OCI-LY7 (cell line): ENCODE measurements around the gene ZNF564. TPM values are rescaled to one million over a fixed set of nuclear protein-coding genes. Genes with fewer than 3 reads are reported as not detected.

Experiments
- BruUV-seq: library from RNA; stranded (reverse); fragments of 400-500 nt; replicated peaks from 2 replicates; lab custom pipeline; 2021; lab: Mats Ljungman, UMichigan
- CTCF ChIA-PET: fragments of 300-600 bp; sonication (Branson Sonifier 250); formaldehyde crosslinking; loops from one replicate; lab custom pipeline; 2022; ENCODE audit warnings: antibody characterized with exemption; ENCODE audit not compliant: unreplicated experiment; lab: Charles Lee
- POLR2A ChIA-PET: fragments of 300-600 bp; sonication (Branson Sonifier 250); formaldehyde crosslinking; loops from one replicate; lab custom pipeline; 2022; ENCODE audit warnings: antibody characterized with exemption; lab: Charles Lee
- DNase-seq: peaks from one replicate; pipeline ENCODE4 v3.0.0-alpha.2; 2015; ENCODE audit warnings: low spot score
- H2AFZ ChIP-seq: fragments of 200-600 bp; sonication (generic), shearing (Covaris generic); 2 replicates; pipeline ENCODE4 v1.6.1; 2014; ENCODE audit warnings: mild to moderate bottlenecking, antibody characterized with exemption, low read length, moderate library complexity
- H3K27ac ChIP-seq: fragments of 200-600 bp; sonication (generic); 2 replicates; pipeline ENCODE4 v1.5.1; 2014; ENCODE audit warnings: mixed run types, low read depth, mild to moderate bottlenecking, moderate library complexity, low read length, inconsistent platforms; ENCODE audit not compliant: poor library complexity, severe bottlenecking
- H3K36me3 ChIP-seq: fragments of 200-600 bp; sonication (generic); 2 replicates; pipeline ENCODE4 v1.6.1; 2014; ENCODE audit warnings: mild to moderate bottlenecking, antibody characterized with exemption, low read length, moderate library complexity, mixed read lengths; ENCODE audit not compliant: insufficient read depth
- H3K4me1 ChIP-seq: fragments of 200-600 bp; sonication (generic); 2 replicates; pipeline ENCODE4 v1.5.1; 2014; ENCODE audit warnings: mild to moderate bottlenecking, low read length; ENCODE audit not compliant: insufficient read depth, poor library complexity, severe bottlenecking
- H3K4me2 ChIP-seq: fragments of 200-600 bp; sonication (generic); 2 replicates; pipeline ENCODE4 v1.6.1; 2014; ENCODE audit warnings: mild to moderate bottlenecking, low read length
- H3K4me3 ChIP-seq: fragments of 200-600 bp; sonication (generic); 2 replicates; pipeline ENCODE4 v1.5.1; 2014; ENCODE audit warnings: mild to moderate bottlenecking, low read depth, low read length; ENCODE audit not compliant: poor library complexity, severe bottlenecking
- H3K79me2 ChIP-seq: fragments of 200-600 bp; sonication (generic); 2 replicates; pipeline ENCODE4 v1.6.1; 2016; ENCODE audit warnings: low read depth, mild to moderate bottlenecking, low read length, moderate library complexity, mixed read lengths; ENCODE audit not compliant: insufficient read depth
- H3K9me2 ChIP-seq: fragments of 200-600 bp; sonication (generic); 2 replicates; pipeline ENCODE4 v1.6.1; 2016; ENCODE audit warnings: mild to moderate bottlenecking, low read length, mixed read lengths; ENCODE audit not compliant: insufficient read depth
- H3K9me3 ChIP-seq: fragments of 200-600 bp; sonication (generic); 2 replicates; pipeline ENCODE4 v1.6.1; 2014; ENCODE audit warnings: mild to moderate bottlenecking, mixed run types, low read length, mixed read lengths
- H4K20me1 ChIP-seq: fragments of 200-600 bp; sonication (generic); 2 replicates; pipeline ENCODE4 v1.6.1; 2014; ENCODE audit warnings: mild to moderate bottlenecking, antibody characterized with exemption, low read length, moderate library complexity, mixed read lengths; ENCODE audit not compliant: insufficient read depth
- EZH2phosphoT487 ChIP-seq: fragments of 200-600 bp; sonication (generic); IDR thresholded peaks from 2 replicates; pipeline ENCODE4 v1.6.1; 2018; ENCODE audit warnings: low read depth, borderline replicate concordance, mild to moderate bottlenecking, mixed run types, antibody characterized with exemption, low read length, moderate library complexity, mixed read lengths
- intact Hi-C: fragments of 100-400 bp; cut with micrococcal nuclease; formaldehyde crosslinking; loops from one replicate; pipeline ENCODE4 v1.10.0; 2022; ENCODE audit not compliant: unreplicated experiment
- total RNA-seq, 2 experiments: library from RNA; depleted of rRNA in 1 of 2; stranded (reverse); fragments of >200 nt in 1 of 2; shearing (Covaris generic) in 1 of 2; gene quantifications; 2 replicates each; pipeline ENCODE4 v1.2.3, GENCODE V29; 2014 to 2022
- TF ChIP-seq, protein P1 (sequence below): fragments of 200-600 bp; sonication (generic); conservative IDR thresholded peaks from 2 replicates; pipeline ENCODE4 v1.5.1; 2014; ENCODE audit warnings: mild to moderate bottlenecking, antibody characterized with exemption, low read length, moderate library complexity, mixed read lengths

ZNF564 gene
- total RNA-seq, 2 experiments from 2014 or later = 8.0 to 13.1 TPM

DNA sequence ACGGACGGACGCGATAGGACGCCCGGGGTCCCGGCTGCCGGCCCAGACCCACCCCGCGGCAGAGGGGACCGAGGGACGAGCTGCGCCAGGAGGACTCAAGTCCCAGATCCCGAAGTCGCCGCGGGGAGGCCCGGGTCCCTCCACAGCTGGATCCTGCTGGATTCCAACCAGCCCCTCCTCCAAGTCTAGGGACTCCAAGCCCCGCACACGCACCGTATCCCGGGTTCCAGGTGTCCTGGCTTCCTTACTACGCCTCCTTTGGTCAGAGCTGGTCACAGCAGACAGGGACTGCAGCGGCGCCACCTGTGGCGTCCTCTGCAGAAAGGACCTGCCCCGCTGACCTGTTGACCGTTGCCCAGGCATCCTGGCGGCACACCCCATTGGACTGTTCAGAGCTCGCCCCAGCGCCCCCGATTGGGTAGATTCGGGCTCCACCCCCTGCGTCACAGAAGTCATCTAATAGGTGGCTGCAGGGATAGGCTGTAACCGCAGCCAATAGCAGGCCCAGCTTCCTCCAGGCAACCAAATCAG, 37.7 kb downstream of the ZNF564 start:
- Histone ChIP-seq H3K4me1 (no peaks in the 10 kb centered on the region), H3K36me3 (peaks cover 7% of the 10 kb centered on the region), H3K27ac (no peak overlapping the region), H4K20me1 (no peaks in the 10 kb centered on the region), H3K4me3 (no peak overlapping the region), H3K4me2 (no peak overlapping the region), H3K79me2 (no peaks in the 10 kb centered on the region), H3K9me3 (peaks cover 9% of the 10 kb centered on the region; the same call in 1 of the 2 replicates), H3K9me2 (no peaks in the 10 kb centered on the region), H2AFZ (no peak overlapping the region)
- DNase-seq = no peak
- CTCF ChIA-PET = no interaction called here
- intact Hi-C loops = no loop called here
- BruUV-seq = no TSS peak
- POLR2A ChIA-PET = no interaction called here
- TF ChIP-seq, protein P1, sequence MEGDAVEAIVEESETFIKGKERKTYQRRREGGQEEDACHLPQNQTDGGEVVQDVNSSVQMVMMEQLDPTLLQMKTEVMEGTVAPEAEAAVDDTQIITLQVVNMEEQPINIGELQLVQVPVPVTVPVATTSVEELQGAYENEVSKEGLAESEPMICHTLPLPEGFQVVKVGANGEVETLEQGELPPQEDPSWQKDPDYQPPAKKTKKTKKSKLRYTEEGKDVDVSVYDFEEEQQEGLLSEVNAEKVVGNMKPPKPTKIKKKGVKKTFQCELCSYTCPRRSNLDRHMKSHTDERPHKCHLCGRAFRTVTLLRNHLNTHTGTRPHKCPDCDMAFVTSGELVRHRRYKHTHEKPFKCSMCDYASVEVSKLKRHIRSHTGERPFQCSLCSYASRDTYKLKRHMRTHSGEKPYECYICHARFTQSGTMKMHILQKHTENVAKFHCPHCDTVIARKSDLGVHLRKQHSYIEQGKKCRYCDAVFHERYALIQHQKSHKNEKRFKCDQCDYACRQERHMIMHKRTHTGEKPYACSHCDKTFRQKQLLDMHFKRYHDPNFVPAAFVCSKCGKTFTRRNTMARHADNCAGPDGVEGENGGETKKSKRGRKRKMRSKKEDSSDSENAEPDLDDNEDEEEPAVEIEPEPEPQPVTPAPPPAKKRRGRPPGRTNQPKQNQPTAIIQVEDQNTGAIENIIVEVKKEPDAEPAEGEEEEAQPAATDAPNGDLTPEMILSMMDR = no peak

- ChIA-PET CTCF (no interaction called here), POLR2A (interaction anchor here (1.0 kb wide), 1 partner anchor 23 kb away, joined by 3 read pairs; no protein-coding TSS in a partner anchor)
- Histone ChIP-seq H3K36me3 (no peaks in the 10 kb centered on the region), H3K4me1 (peaks cover 13% of the 10 kb centered on the region), H3K79me2 (no peaks in the 10 kb centered on the region), H3K4me2 (no peak overlapping the region), H2AFZ (no peak overlapping the region), H3K27ac (no peak overlapping the region), H3K4me3 (no peak overlapping the region), H4K20me1 (no peaks in the 10 kb centered on the region), H3K9me2 (no peaks in the 10 kb centered on the region), H3K9me3 (no peaks in the 10 kb centered on the region)
- TF ChIP-seq, protein P1 = no peak
- TF ChIP-seq EZH2phosphoT487 = no peak
- no TSS peak for BruUV-seq
- intact Hi-C loops = no loop called here
- DNase-seq = no peak
Measured at GRCh38 chr19:12497032-12497431, 54.2 kb downstream of the ZNF564 start.

DNA sequence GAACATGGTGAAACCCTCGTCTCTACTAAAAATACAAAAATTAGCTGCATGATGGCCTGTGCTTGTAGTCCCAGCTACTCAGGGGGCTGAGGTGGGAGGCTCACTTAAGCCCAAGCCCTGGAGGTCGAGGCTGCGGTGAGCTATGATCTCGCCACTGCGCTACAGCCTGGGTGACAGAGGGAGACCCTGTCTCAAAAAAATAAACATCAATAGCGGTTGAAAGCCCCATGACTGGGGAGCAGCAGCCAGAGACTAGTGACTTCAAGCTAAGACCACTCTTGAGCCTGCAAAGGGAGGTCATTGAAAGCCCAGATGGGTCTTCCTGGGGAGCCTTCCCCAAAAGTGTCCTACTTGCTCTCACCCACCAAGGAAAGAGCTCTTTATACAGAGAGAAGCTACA, 54.8 kb downstream of the ZNF564 start:
- Histone ChIP-seq H3K27ac (no peak overlapping the region), H3K36me3 (no peaks in the 10 kb centered on the region), H3K4me1 (peaks cover 13% of the 10 kb centered on the region), H3K4me2 (no peak overlapping the region), H3K9me3 (no peaks in the 10 kb centered on the region), H3K9me2 (no peaks in the 10 kb centered on the region), H2AFZ (no peak overlapping the region), H4K20me1 (no peaks in the 10 kb centered on the region), H3K79me2 (no peaks in the 10 kb centered on the region), H3K4me3 (no peak overlapping the region)
- DNase-seq = no peak
- no TSS peak for BruUV-seq
- intact Hi-C loops = no loop called here
- POLR2A ChIA-PET = interaction anchor here (0.6 to 1.9 kb wide), 4 partner anchors 10 to 987 kb away, joined by 3 to 6 read pairs (median 4); no protein-coding TSS in a partner anchor
- CTCF ChIA-PET = interaction anchor here (0.9 kb wide), 1 partner anchor 12 kb away, joined by 3 read pairs; no protein-coding TSS in a partner anchor
- TF ChIP-seq, protein P1 = no peak
- TF ChIP-seq EZH2phosphoT487 = no peak
